Measurements from ENCODE around the gene GMCL1. TPM values are rescaled to one million over a fixed set of nuclear protein-coding genes. Genes with fewer than 3 reads are reported as not detected.

GMCL1 gene, protein sequence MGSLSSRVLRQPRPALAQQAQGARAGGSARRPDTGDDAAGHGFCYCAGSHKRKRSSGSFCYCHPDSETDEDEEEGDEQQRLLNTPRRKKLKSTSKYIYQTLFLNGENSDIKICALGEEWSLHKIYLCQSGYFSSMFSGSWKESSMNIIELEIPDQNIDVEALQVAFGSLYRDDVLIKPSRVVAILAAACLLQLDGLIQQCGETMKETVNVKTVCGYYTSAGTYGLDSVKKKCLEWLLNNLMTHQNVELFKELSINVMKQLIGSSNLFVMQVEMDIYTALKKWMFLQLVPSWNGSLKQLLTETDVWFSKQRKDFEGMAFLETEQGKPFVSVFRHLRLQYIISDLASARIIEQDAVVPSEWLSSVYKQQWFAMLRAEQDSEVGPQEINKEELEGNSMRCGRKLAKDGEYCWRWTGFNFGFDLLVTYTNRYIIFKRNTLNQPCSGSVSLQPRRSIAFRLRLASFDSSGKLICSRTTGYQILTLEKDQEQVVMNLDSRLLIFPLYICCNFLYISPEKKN
- total RNA-seq = 14.0 TPM
- 6.3 TPM for polyA plus RNA-seq (ENCODE audit: insufficient read depth, low read depth, low replicate concordance)
- long read RNA-seq, donor 1, full-length matches to known transcripts = 5 of 19 reads
- long read RNA-seq, donor 1, partial matches to known transcripts = 14 of 19 reads
- long read RNA-seq, donor 1, other reads (novel, unspliced or antisense) = 0 of 19 reads
- long read RNA-seq, donor 2, full-length matches to known transcripts = 9 of 9 reads
- long read RNA-seq, donor 2, partial matches to known transcripts = 0 of 9 reads
- long read RNA-seq, donor 2, other reads (novel, unspliced or antisense) = 0 of 9 reads
- long read RNA-seq, donor 3, full-length matches to known transcripts = 9 of 9 reads
- long read RNA-seq, donor 3, partial matches to known transcripts = 0 of 9 reads
- long read RNA-seq, donor 3, other reads (novel, unspliced or antisense) = 0 of 9 reads
- long read RNA-seq, donor 4, full-length matches to known transcripts = 6 of 6 reads
- long read RNA-seq, donor 4, partial matches to known transcripts = 0 of 6 reads
- long read RNA-seq, donor 4, other reads (novel, unspliced or antisense) = 0 of 6 reads
- long read RNA-seq, donor 5 = 0 reads
- long read RNA-seq, donor 6, full-length matches to known transcripts = 4 of 4 reads
- long read RNA-seq, donor 6, partial matches to known transcripts = 0 of 4 reads
- long read RNA-seq, donor 6, other reads (novel, unspliced or antisense) = 0 of 4 reads
- long read RNA-seq, donor 7, full-length matches to known transcripts = 17 of 22 reads
- long read RNA-seq, donor 7, partial matches to known transcripts = 2 of 22 reads
- long read RNA-seq, donor 7, other reads (novel, unspliced or antisense) = 3 of 22 reads
- long read RNA-seq, donor 8, full-length matches to known transcripts = 5 of 5 reads
- long read RNA-seq, donor 8, partial matches to known transcripts = 0 of 5 reads
- long read RNA-seq, donor 8, other reads (novel, unspliced or antisense) = 0 of 5 reads
- long read RNA-seq, donor 9, full-length matches to known transcripts = 4 of 4 reads
- long read RNA-seq, donor 9, partial matches to known transcripts = 0 of 4 reads
- long read RNA-seq, donor 9, other reads (novel, unspliced or antisense) = 0 of 4 reads
- long read RNA-seq, donor 10, full-length matches to known transcripts = 6 of 6 reads
- long read RNA-seq, donor 10, partial matches to known transcripts = 0 of 6 reads
- long read RNA-seq, donor 10, other reads (novel, unspliced or antisense) = 0 of 6 reads

DNA sequence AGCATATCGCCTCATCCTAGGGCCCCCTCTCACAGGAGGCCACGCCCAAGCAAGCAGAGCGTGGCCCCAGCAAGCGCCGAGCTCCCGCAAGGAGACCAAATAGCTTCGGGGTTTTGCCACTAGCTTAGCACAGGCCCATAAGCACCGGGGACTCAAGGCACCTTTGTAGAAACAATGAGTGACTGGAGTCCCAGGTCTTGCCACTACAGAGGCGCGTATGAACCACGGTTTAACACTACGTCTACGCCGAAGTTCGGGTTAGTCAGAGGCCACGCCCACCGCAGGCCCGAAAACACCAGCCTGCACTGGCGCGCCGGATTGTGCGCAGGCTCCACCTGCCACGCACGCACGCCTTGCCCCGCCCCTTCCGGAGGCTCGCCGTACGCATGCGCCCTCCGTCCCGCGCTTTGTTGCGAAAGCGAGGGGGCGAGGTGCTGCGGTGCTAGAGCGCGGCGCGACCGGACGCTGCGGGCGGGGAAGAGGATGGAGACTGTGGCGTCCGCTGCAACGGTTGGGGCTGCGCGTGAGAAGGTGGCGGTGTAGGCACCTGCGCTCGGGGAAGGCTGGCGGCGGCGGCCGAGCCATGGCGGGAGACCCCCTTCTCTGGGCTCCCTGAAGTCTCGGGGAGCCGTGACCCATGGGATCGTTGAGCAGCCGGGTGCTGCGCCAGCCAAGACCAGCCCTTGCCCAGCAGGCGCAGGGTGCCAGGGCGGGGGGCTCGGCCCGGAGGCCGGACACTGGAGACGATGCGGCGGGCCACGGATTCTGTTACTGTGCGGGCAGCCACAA lies at the start of gene GMCL1:
Gene GMCL1 (plus strand): TSS at position 405 of the 789 bp plus-strand sequence. CDS start 233 bp downstream, at position 638.
- peak within 1 kb of the TSS; percentile 85 to 98 for H3K27ac ChIP-seq (ENCODE audit: low read depth in 2 of 2, low read length in 2 of 2)
- peak; percentile 97 to 99 (median 98) for DNase-seq
- no peak for FAIRE-seq
- H3K4me1 ChIP-seq (ENCODE audit: control insufficient read depth in 2 of 3, insufficient read depth in 2 of 3, low read depth in 1 of 3, low read length in 3 of 3) = peaks cover 0 to 5% (median 4%) of the 10 kb centered on the region in 3 donors
- no peaks in the 10 kb centered on the region for H3K27me3 ChIP-seq (ENCODE audit: control insufficient read depth, insufficient read depth, low read length)
- no peaks in the 10 kb centered on the region for H3K9me3 ChIP-seq (ENCODE audit: control insufficient read depth in 2 of 3, insufficient read depth in 1 of 3, low read length in 3 of 3)
- H3K36me3 ChIP-seq (ENCODE audit: control insufficient read depth in 2 of 3, insufficient read depth in 3 of 3, low read length in 3 of 3) = no peaks in the 10 kb centered on the region
- TF ChIP-seq, protein P1, sequence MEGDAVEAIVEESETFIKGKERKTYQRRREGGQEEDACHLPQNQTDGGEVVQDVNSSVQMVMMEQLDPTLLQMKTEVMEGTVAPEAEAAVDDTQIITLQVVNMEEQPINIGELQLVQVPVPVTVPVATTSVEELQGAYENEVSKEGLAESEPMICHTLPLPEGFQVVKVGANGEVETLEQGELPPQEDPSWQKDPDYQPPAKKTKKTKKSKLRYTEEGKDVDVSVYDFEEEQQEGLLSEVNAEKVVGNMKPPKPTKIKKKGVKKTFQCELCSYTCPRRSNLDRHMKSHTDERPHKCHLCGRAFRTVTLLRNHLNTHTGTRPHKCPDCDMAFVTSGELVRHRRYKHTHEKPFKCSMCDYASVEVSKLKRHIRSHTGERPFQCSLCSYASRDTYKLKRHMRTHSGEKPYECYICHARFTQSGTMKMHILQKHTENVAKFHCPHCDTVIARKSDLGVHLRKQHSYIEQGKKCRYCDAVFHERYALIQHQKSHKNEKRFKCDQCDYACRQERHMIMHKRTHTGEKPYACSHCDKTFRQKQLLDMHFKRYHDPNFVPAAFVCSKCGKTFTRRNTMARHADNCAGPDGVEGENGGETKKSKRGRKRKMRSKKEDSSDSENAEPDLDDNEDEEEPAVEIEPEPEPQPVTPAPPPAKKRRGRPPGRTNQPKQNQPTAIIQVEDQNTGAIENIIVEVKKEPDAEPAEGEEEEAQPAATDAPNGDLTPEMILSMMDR (IDR thresholded peaks at IDR 0.05; ENCODE audit: borderline replicate concordance, extremely low read depth, insufficient read depth) = no peak
- intact Hi-C loops (cut with DNase I) = no loop called here
- H3K4me3 ChIP-seq (ENCODE audit: low read length in 3 of 3) = peak within 1 kb of the TSS; percentile 84 to 96 (median 90)
- peak within 1 kb of the TSS; percentile 88 to 97 (median 91) for H3K9ac ChIP-seq (ENCODE audit: low read length in 3 of 3)

DNA sequence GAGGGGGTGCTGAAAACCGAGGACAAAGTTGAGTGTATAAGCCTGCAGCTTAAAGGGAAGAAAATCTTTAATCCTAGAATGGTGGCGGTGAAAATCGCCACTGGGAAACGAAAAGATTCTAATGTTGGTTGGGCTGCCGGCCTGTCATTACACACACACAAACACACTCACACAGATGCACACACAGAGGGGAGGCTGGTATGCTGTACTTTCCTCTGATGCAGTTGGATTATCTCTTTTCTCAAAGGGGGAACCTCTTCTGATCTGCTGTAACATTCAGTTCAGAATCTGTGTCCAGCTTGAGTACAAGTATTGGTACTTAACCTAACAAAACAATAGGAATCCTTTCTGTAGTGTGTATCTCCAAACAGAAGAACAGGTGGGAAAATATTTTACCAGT lies 48.5 kb upstream of the GMCL1 start:
- Histone ChIP-seq H3K9me3 (ENCODE audit: control insufficient read depth in 2 of 3, insufficient read depth in 1 of 3, low read length in 3 of 3) (no peaks in the 10 kb centered on the region), H3K36me3 (ENCODE audit: control insufficient read depth in 2 of 3, insufficient read depth in 3 of 3, low read length in 3 of 3) (peaks cover 0 to 5% (median 2%) of the 10 kb centered on the region in 3 donors), H3K4me1 (ENCODE audit: control insufficient read depth in 2 of 3, insufficient read depth in 2 of 3, low read depth in 1 of 3, low read length in 3 of 3) (peaks cover 7 to 12% (median 9%) of the 10 kb centered on the region in 3 donors), H3K4me3 (ENCODE audit: low read length in 3 of 3) (no peak overlapping the region), H3K9ac (ENCODE audit: low read length in 3 of 3) (no peak overlapping the region), H3K27me3 (ENCODE audit: control insufficient read depth, insufficient read depth, low read length) (no peaks in the 10 kb centered on the region), H3K27ac (ENCODE audit: low read depth in 2 of 2, low read length in 2 of 2) (peak overlapping the region; percentile 8 to 63)
- FAIRE-seq (no peak), DNase-seq (peak in 1 of 5 donors; percentile 10)
- TF ChIP-seq, protein P1 (IDR thresholded peaks at IDR 0.05; ENCODE audit: borderline replicate concordance, extremely low read depth, insufficient read depth) = no peak
- intact Hi-C loops (cut with DNase I) = no loop called here
